NCI-H187 (cell line): Measurements from ENCODE around the gene FHIT.

Source experiments
- DNase-seq, 2 experiments: peaks; one replicate each; lab custom pipeline; 2025; lab: John Stamatoyannopoulos, UW

Gene FHIT

DNA sequence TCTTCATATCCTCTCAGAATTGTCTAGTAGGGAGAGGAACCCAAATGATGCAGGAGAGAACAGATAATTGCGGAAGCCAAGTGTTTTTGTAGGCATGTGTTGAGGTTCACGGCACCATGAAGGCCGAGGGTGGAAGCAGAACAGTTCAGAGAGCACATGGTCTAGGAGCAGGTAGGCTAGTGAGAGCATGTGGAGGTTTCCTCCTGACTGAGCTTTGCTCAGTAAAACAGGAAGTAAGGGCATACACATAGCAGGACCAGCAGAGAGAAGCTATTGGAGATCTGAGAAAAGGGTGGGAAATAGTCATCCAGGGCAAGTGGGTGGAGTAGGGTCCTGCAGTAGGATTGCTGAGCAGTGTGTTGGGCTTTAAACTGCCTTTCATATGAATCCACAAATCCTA, 491.1 kb downstream of the FHIT start:
- no peak for DNase-seq

DNA sequence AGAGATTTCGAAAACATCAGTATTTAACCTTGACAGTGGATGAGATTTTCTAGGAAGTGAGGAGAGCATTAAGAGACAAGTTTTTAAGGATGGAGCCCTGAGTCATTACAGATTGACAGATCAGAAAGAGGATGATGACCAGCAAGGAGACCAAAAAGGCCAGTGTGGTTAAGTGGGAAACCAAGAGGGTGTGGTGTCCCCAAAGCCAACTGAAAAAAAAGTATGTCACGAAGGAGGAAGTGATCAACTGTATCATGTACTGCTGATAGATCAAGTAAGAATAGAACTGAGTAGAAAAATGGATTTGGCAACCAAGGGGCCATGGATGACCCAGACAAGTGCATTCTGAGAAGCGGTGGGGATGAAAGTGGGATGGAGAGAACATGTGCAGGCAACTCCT, 491.8 kb downstream of the FHIT start:
- DNase-seq, result no peak

DNA sequence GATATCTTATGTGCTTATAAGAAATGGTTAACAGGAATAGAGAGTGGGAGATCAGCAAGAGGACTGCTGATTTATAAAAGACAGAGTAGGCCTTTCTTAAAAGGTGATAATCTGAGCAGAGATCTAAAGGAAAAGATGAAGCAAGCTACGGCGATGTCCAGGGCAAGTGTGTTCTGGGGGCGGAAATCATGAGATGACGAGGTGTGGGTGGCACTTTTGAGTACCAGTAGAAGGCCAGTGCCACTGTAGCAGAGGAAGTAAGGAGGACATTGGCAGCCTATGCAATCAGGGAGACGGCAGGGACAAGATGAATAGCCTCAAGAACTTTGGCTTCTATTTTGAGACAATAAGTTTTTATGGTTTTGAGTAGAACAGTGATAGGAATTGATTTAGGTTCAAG, 492.4 kb downstream of the FHIT start:
- no peak for DNase-seq

DNA sequence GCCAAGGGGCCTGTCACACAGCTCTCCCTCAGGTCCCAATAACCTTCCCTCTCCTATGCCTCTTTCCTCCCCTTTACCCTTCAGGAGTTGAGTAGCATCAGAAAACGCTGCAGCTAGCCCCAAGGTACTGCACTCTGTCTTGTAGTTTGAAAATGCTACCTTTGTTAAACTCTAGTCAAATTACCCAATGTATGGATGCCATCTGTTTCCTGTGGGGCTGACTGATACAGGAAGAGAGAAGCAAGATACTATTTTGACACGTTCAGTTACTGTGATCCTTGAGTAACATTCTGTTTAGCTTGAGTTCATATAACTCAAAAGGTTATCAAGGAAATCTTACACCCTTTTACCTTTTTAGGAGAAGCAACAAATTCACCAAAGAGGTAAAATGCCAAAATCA, 493.1 kb downstream of the FHIT start:
- no peak for DNase-seq

DNA sequence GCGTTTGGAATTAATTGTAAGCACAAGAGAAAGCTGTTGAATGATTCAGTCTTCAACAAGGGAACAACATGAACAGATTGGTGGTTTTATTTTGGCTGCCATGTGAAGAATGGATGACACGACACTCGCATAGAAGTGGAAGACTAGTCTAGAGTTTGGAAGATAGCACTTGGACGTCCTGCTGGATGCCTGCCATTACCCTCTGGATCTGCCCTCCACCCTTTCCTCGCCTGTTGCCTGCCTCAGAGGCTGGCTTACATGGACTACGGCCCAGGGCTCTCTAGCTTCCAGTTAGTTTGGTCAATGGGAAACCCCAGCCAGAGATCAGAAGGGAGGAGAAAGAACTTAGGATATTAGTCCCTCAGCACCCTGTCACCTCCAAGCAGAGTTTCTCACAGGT, 493.5 kb downstream of the FHIT start:
- no peak for DNase-seq

DNA sequence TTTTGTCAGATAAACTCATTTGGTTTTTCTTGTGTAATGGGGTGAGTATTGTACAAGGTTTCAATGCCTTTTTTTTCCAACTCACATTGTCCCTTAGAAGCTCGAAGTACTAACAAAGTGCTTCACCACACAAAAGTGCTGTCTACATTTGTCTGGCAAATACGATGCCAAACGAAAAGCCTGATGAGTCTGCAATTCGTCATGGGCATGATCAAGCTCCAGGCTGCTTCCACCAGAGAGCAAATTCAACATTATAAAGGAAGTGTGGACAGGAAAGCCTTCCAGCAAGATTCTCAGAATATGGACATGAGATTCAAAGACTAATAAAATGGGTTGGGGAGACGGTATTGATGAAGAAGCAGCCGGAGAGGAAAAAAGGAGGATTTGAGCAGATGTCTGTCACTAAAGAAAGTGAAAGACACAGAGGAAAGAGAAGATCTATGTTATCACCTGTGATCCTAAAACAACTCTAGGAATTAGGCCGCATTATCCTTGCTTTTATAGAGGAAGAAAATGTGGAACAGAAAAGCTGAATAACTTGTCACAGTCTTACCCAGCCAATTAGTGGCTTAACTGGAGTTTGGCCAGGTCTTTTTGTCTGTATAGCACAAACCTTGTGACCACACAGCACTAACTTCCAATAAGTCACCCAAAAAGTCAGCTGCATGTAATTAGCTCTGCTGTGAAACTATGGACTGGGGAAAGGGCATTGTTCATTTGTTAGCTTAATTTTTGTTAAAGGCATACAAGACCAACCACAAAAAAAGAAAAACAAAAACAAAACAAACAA, 494.8 kb downstream of the FHIT start:
- DNase-seq, result no peak

DNA sequence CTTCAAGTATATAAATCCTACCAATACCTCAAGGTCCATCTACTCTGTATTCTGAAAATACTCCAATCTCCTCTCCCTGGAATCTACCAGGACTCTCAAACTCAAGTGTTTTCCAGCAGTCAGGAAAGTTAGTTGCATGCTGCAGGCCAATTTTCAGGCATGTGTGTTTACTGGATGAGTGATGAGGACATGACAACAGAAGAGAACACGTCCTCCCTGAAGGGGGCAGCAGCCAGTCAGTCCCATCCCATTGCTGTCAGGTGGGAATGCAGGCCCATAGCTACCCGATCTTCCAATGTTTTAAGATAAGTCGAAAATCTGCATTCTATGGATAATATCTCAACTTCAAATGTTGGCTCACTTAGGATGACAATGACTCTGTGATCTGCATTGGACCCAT, 496.2 kb downstream of the FHIT start:
- no peak for DNase-seq

DNA sequence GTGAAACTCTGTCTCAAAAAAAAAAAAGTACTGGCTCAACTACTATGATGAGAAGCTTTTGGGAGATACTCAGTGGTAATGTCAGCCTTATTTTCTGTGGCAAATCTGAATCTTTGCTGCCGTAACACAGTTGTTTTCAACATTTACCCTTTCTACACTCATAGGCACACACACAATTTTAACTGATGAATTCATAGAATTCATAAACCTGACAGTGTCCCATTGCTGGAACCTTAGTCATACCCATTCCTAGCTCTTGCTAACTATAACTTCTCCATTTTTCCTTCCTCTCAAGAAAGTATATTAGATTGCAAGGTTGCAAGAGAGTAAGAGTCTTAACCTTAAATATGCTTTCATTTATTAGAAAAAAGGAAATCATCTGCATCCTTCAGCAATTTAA, 496.6 kb downstream of the FHIT start:
- DNase-seq, result no peak

DNA sequence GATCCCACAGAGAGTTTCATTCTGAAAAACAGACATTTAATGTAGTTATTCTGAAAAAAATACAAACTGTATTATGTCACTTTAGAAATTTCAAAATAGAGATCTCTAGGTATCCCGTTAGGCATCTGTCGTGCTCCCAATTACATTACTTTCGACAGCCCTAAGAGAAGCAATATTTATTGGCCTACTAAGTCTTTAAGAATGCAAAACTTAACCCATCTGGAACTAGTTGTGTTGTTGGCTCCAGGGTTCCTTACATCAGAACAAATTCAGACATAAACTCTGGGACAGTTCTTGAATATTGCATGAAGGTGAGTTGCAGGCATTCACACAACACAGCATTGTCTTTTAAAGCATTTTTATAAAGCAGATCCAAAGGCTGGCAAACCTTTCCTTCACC, 498.4 kb downstream of the FHIT start:
- no peak for DNase-seq

DNA sequence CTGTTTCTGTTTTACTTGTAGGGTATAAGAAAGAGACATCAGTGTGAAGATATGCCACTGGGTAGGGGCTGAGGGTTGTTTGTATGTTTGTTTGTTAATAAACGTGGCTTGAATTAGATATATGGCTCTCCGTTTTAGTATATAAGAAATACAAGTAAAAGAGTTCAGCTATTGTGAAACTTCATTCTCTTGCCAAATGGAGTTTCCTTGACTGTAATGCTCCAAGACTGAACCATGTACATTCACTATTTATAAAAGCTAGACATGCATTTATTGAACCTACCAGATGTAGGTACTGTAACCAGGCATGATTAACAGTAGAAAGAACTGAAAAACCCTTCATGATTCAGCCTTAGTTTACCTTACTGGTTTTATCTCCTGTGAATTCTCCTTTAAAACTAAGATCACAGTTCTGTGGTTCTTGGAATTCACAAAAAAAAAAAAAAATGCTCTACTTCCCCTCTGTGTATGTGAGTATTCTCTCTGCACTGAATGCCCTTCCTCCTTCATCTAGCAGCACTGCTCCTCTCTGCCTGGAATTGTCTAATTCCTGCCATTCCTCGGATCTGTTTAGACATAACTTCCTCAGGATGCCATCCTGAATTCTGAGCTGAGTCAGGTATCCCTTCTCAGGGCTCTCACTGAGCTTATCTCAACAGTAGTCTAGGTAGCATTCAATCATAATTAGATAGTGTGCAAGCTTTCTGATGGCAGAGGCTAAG, 504.4 kb downstream of the FHIT start:
- no peak for DNase-seq

DNA sequence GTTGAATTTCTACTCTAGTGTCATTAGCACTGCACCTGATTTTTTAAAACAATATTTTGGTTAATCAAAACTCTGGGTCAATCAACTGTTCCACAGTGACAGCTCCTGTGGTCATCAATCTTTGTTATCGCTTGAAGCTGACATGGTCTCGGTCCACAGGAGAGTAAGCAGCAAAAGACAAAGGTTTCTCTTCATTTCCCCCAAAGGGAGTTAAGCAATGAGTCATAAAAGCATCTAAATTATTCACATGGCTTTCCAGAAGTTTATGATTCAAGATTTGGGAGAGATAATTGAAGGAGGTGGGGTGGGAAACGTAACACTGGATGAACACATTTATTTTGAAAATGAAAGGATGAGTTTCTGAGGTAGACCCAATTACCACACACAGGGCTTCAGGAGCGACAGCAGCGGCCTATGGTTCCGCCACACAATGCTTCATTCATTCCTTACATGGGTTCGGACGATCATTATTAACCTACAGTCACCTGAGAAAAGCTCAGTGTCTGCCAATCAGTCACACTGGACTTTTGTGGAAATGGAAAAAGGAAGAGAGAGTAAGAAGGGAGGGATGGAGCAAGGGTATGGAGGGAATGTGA, 505.1 kb downstream of the FHIT start:
- no peak for DNase-seq

DNA sequence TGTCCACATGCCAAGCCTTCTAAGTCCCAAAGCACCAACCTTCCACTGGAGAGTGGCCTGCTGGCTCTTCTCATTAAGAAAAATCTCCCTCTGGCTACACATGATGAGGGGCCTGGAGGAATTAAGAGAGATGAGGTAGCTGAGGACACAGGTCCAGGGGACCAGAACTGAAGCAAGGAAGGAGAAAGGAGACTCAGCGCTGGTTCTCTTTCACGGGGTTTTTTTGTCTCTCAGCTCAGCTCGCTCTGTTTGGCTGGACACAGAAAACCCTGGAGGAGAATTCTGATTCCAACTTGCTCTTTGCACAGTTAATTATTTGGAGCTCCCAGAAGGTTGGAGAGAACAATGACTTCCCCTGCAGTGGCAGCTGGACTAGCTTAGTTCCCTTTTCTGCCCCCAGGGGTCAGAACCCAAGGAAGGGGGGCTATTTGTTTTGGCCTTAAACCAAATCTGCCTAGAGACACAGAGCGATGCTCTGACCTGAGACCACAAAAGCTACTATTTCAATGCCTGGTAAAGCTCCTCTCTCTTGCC, 507.6 kb downstream of the FHIT start:
- no peak for DNase-seq

DNA sequence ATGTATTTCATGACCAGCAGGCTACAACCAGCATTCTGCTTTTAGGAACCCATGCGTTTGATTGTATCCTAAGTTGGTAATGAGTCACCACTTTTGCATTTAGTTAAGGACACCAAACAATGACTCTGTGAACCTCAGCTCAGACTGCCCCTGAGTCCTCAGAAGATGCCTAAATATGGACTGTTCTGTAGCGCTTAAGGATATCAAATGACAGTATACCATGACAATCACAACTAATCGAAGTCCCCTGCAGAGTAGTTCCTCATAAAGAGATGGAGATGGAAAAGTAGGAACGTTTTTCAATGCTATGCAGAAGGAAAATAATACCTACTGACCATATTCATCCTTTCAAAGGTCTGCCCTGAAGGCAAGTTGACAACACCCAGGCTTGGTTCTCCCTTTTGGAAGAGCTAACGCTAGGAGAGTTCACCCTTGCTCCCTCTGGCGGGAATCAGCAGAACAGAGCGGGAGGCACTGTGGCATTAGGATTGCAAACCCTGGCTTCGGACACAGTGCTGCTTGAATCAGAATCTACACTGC, 508.6 kb downstream of the FHIT start:
- DNase-seq, result no peak

DNA sequence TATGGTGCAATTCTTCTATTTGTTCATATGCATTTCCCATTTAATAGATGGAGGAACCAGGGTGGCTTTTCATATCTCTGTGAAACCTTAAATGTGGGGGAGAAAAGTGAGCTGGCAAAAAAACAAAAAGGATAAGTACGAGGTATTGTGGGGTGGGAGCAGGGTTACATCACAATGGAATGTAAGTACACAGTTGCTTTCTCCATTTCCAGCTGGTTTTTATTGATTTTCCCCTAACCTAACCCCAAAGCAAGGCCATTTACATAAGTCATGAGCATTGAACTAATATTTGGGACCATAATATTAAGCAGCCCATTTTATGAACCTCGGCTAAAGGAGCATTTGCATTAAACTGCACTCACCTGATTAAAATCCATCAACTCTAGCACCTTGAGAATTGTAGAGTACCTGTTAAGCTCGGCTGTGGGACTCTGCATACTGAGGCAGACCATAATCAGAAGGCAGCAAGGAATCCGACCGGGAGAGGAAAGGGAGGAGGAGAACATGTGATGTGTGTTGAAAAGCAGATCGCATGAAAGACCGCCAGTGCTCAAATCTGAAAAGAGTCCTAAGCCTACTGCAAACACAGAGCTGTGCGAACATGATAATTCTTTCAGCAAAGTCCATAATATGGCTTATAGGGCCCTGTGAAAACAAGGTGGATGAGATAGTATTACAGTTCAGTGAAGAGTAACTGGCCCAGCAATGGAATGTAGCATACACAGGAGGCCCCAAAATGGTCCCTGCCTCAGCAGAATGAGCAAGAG, 513.4 kb downstream of the FHIT start:
- no peak for DNase-seq

DNA sequence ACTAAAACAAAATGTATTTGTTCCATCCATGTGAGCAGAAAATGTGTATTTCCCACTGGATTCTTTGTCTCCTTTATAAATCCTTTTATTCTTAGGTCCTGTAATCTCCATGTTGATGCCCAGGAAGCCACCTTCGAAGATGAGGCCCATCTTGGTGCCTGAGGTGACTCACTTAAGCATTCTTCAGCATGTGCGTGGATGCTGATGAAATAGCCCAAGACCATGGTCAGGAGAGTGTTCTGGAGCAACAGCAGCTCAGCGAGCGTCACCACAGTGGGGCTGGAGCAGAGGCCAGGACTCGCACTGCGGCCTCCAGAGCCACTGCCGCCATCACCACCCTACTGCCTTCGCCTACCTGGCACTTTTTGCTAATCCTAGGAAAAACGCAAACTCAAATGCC, 520.9 kb downstream of the FHIT start:
- no peak for DNase-seq

DNA sequence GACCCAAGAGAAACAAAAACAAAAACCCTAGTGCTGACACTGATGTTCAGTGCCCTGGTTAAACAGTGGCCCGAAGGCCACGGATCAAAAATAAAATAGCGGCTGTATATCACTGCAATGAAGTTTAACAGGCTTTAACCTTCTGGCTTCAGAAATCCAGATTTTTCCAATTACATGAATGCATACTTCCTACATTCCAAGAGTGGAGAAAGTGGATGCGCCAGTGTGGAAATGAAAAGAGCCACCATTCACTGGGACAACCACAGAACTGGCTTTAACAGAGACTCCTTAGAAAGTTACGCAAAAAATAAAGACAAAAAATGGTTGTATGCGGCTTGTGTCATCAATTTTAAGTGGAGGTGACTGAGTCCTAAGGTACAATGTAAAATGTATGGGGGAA, 522.2 kb downstream of the FHIT start:
- no peak for DNase-seq

DNA sequence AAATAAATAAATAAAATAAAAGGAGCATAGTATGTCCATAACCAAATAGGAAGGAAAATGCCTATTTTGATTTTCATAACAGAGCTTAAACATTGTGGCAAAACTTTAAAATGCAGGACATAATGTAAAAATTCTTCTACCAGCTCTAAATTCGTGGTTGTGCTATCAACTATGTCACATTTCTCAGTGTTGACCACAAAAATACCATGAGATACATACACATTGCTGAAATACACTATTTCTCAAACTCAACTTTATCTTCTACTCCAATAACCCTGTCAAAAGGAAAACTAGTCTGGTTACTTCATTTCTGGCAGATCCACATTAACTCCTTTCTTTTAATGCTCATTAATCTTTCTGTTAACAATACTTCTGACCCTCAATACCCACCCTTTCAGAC, 523.2 kb downstream of the FHIT start:
- no peak for DNase-seq

DNA sequence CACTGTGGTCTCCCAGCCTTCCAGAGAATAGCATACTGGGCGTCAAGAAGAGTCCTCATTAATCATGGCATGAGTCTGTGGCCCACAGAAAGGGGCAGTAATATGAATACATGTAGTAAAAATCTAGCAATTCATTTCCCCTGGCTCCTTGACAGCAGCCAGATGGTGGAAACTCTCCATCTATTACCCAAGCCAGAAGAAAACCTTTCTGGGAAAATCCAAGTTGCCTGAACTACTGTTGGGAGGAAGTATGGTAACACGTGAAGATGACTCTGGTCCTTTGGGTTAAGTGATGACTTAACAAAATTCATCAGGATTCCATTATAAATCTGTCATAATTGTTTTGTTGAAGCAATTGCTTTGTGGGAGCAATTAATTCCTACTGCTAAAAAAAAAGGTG, 530.5 kb downstream of the FHIT start:
- no peak for DNase-seq

DNA sequence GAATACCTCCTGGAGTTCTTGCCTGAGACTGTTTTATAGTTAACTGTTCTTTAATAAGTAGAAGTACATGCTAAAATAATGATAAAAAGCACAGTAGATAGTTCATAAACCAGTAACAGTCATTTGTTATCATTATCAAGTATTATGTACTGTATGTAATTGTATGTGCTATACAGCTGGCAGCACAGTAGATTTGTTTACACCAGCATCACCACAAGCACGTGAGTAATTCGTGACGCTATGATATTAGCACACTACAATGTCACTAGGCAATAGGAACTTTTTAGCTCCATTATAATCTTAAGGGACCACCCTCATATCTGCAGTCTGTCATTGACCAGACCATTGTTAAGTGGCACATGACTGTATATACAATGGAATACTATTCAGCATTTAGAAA, 534.7 kb downstream of the FHIT start:
- no peak for DNase-seq

DNA sequence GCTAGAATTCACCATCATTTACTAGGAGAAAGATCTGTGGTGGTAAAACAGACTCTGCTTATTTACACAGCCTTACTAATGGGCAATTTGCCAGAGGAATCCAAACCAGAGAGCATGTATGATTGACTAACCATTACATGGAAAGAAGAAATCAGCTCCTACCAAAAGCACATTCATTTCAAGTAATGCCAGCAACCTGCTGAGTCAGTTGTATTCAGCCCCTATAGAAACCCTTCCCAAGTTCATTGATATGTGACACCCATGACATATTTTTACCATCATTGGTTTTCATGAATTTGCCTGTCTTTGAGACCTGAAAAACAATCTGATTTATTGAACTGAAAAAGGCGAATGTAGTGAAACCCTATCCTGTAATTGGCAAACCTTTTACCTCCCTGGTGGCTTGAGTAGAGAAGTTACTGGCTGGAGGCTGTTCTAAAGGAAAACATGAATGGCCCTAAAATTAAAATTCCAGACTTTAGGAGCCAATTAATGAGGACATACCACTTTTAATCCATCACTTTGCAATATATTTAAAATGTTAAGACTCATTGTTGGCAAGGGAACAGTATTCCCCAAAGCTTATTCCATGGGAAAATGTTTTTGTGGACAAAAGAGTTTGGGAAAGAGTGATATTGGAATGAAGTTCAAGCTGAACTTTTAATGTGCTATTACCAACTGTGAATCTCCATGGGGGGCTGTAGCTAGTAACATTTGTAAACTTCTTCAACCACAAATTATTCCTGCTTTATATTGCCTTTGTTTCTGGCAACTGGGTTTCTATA, 542.9 kb downstream of the FHIT start:
- DNase-seq, result no peak

DNA sequence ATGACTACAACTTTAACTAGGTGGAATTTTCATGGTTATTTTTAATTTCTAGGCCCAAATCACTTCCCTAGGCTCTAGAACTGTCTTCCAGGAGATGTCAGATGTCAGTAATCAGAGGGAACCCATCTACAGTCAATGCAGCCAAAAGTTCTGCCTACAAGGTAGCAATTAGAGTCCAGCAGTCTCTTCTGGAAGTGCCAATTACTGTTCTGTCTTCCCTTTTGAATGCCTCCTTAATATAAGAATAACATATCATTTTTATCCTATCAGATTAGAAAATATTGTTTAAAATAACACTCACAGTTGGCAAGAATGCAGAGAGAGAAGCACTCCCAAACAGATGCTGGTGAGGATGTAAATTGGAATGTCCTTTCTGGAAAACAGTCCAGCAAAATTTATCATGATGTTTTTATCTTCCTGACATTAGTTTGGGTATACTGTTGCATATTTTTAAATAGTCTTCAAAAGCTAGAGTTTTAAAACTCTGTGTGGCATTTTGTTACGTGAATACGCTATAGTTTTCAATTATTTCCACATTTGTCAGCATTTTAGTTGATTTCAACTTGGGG, 543.7 kb downstream of the FHIT start:
- DNase-seq, result no peak
